Amniotic epithelial cell (primary cell): Measurements from ENCODE around the gene DIABLO.
"Not testable (repeated sequence)": the region's sequence is repeated elsewhere in the genome, so short reads cannot be mapped to it uniquely, and the experiment has no call there.

Experiments
- DNase-seq: peaks from one replicate; pipeline ENCODE4 v3.0.0-alpha.2; 2010; ENCODE audit warnings: low read depth

DIABLO gene

GRCh38 chr12:122208073-122208820, 17.6 kb downstream of the DIABLO start:
- no peak for DNase-seq

GRCh38 chr12:122207391-122207790, 18.5 kb downstream of the DIABLO start:
- no peak for DNase-seq

- DNase-seq, result no peak
Measured at GRCh38 chr12:122206976-122207375, 18.9 kb downstream of the DIABLO start.

DNA sequence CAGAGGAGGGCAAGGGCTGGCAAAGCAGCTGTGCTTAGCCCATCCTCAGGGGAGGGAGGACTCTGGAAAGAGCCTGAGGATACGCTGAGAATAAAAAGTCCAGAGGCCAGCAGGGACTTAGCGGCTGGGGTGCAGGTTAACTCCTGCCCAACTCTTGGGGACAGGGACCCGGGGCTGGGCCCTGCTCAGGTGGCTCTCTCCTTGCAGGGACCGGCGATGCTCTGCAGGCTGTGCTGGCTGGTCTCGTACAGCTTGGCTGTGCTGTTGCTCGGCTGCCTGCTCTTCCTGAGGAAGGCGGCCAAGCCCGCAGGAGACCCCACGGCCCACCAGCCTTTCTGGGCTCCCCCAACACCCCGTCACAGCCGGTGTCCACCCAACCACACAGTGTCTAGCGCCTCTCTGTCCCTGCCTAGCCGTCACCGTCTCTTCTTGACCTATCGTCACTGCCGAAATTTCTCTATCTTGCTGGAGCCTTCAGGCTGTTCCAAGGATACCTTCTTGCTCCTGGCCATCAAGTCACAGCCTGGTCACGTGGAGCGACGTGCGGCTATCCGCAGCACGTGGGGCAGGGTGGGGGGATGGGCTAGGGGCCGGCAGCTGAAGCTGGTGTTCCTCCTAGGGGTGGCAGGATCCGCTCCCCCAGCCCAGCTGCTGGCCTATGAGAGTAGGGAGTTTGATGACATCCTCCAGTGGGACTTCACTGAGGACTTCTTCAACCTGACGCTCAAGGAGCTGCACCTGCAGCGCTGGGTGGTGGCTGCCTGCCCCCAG, 19.6 kb downstream of the DIABLO start:
- no peak for DNase-seq

DNA sequence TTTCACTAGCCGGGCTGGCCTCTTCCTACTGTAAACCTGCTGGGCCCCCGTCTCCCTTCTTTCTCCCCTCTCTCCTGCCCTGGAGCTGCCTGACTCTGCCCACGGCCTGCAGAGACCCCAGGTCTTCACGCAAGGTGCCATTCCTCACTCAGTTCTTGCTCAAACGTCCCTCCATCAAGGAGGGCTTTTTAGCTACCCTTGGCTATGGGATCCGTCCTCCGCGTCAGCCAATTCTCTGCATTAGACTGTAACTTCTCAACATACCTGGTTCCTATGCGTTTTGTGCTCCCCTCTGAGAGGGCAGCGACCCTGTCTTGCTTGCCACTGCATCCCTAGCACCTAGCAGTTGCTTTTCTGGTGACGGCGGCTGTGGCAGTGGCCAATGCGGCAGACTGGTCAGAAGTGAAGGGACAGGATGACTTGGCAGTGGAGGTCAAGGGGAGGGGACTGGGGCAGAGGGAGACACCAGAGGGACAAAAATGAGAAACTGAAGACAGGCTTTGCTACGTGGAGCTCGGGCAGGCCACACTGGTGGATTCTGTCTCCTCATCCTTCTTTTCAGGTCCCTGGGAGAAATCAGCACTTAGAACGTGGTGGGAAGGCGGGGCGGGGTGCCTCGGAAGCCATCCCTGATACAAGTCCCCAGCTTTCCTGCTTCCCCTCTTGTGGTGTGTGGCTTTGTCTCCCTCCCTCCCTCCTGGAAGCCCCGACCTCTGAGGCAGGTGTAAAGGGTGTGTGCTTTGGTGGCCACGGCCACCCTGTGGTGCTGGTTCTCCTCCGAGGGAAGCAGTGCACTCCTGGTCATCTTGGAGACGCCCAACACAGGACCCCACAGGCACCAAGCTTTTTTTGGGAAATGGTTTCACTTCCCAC, 20.6 kb downstream of the DIABLO start:
- DNase-seq, result no peak

DNA sequence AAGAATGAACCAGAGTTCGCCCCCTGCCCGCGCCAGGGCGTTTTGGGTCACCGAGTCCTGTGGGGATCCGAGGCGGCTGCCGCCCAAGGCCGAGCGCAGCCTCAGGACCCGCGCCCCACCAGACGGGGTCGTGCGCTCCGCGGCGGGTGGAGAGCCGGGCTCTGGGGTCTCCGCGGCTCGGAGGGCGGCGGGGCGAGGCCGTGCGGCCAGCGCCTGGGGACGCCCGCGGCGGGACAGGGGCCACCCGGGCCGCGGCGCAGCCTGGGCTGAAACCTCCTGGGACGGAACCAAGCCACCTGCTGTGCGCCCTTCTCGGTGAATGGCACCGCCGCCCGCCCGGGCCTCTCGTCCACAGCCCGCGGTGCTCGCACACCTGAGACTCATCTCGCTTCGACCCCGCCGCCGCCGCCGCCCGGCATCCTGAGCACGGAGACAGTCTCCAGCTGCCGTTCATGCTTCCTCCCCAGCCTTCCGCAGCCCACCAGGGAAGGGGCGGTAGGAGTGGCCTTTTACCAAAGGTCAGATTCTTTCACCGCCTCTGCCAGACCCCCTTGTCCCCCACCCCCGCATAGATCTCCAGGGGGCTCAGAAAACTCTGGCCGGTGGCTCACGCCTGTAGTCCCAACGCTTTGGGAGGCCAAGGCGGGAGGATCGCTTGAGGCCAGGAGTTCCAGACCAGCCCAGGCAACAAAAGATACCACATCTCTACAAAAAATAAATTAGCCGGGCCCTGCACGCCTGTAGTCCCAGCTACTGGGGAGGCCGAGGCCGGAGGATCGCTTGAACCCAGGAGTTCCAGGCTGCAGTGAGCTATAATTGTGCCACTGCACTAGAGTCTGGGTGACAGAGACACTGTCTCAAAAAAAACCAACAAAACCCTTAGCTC, 21.4 kb downstream of the DIABLO start:
- DNase-seq, result no peak

GRCh38 chr12:122203301-122204166, 22.3 kb downstream of the DIABLO start, which contains the start of gene B3GNT4:
B3GNT4 (plus strand) TSS chr12:122203709; CDS start chr12:122204619, 910 bp downstream.
- peak; percentile 48 for DNase-seq

- not testable (repeated sequence) for DNase-seq
Measured at GRCh38 chr12:122202811-122203210, 23.0 kb downstream of the DIABLO start.

DNA sequence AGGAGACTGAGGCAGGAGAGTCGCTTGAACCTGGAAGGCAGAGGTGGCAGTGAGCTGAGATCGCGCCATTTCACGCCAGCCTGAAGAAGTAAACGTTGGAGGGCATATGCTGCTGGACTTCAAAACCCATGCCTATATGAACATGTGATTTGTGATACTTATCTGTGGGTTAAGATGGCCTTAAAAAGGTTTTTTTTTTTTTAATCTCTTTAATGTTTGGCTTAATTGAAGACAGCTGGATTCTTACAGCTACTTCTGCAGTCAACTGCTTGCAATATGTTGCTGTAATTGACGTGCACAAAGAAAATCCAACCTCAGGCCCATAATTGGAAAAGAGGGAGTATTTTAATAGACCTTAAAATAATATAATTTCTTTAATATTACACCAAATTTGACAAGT, 23.8 kb downstream of the DIABLO start:
- DNase-seq, result no peak

DNA sequence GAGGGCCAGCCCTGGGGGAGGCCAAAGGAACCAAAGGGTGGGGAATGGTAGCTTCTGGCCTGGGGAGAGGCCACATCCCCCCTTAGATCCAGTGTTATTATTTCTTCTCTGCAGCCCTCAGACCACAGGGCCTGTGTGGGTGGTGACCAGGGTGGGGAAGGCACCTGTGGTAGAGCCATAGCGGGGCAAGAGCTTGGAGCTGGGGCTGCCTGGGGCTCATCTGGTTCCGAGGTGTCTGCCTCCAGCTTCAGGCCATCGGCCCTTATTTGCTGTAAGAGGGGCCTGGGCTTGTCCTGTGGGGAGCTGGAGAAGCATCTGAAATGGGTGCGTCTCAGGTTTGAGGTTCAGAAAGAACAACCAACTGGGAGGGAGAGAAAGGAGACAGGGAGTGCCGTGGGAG, 24.5 kb downstream of the DIABLO start:
- DNase-seq, result no peak

- DNase-seq, result no peak
Measured at GRCh38 chr12:122200541-122201175, 25.2 kb downstream of the DIABLO start.

GRCh38 chr12:122199484-122200355, 26.1 kb downstream of the DIABLO start:
- DNase-seq, result no peak

GRCh38 chr12:122197612-122197966, 28.3 kb downstream of the DIABLO start:
- no peak for DNase-seq

GRCh38 chr12:122195405-122195804, 30.4 kb downstream of the DIABLO start:
- DNase-seq, result no peak

- no peak for DNase-seq
Measured at GRCh38 chr12:122194804-122195203, 31.0 kb downstream of the DIABLO start.

- no peak for DNase-seq
Measured at GRCh38 chr12:122192441-122192840, 33.4 kb downstream of the DIABLO start.

GRCh38 chr12:122190842-122191668, 34.8 kb downstream of the DIABLO start:
- peak; percentile 51 for DNase-seq
